Esophagus muscularis mucosa (tissue), 3 donors: ENCODE data around the gene TIMMDC1.

ENCODE experiments used
- CTCF ChIP-seq, 3 experiments: fragments of 200-600 bp in 2 of 3; fragments of 450-650 bp in 1 of 3; sonication (generic) in 2 of 3; IDR thresholded peaks; one replicate each; pipeline ENCODE4 v1.5.1; 2017 to 2019; ENCODE audit warnings: antibody characterized with exemption in 3 of 3, mild to moderate bottlenecking in 2 of 3, moderate library complexity in 1 of 3
- POLR2A ChIP-seq: fragments of 450-650 bp; IDR thresholded peaks from one replicate; pipeline ENCODE4 v1.6.1; 2017; ENCODE audit warnings: antibody characterized with exemption, moderate library complexity, mild to moderate bottlenecking, low read depth
- POLR2AphosphoS5 ChIP-seq, 2 donors: sonication (generic); formaldehyde crosslinking; IDR thresholded peaks; one replicate each; pipeline ENCODE4 v1.6.1; 2017; ENCODE audit warnings: antibody characterized with exemption in 2 of 2

- TF ChIP-seq POLR2AphosphoS5 (IDR thresholded peaks at IDR 0.05) (no peak), CTCF (IDR thresholded peaks at IDR 0.05) (no peak), POLR2A (no peak)
Measured at GRCh38 chr3:119483101-119483500, 15.2 kb upstream of the TIMMDC1 start.
